Thyroid gland (tissue), 4 donors: Measurements from ENCODE around the gene KRAS. TPM values are rescaled to one million over a fixed set of nuclear protein-coding genes. Genes with fewer than 3 reads are reported as not detected.

Experiments
- DNase-seq, 2 donors: peaks; one replicate each; pipeline ENCODE4 v3.0.0-alpha.2; 2019
- H3K27ac ChIP-seq, 3 donors: fragments of 200-600 bp; sonication (generic); 1 replicate in 2 of 3; 2 replicates in 1 of 3; pipeline ENCODE4 v1.5.1; 2016 to 2019; ENCODE audit warnings: mild to moderate bottlenecking in 1 of 3, moderate library complexity in 1 of 3
- H3K27me3 ChIP-seq: fragments of 200-600 bp; sonication (generic); one replicate; pipeline ENCODE4 v1.5.1; 2019
- H3K36me3 ChIP-seq, 2 donors: fragments of 200-600 bp; sonication (generic); one replicate each; pipeline ENCODE4 v1.5.1; 2016 to 2019
- H3K4me1 ChIP-seq, 2 donors: fragments of 200-600 bp; sonication (generic); one replicate each; pipeline ENCODE4 v1.5.1; 2017 to 2019
- H3K4me3 ChIP-seq, 3 donors: fragments of 200-600 bp; sonication (generic); replicated peaks in 1 of 3; 1 replicate in 2 of 3; 2 replicates in 1 of 3; pipeline ENCODE4 v1.5.1; 2016; ENCODE audit warnings: mild to moderate bottlenecking in 1 of 3
- H3K9me3 ChIP-seq: fragments of 200-600 bp; sonication (generic); one replicate; pipeline ENCODE4 v1.5.1; 2017
- POLR2A ChIP-seq, 2 donors: fragments of 450-650 bp; IDR thresholded peaks; one replicate each; pipeline ENCODE4 v1.6.1; 2017; ENCODE audit warnings: antibody characterized with exemption in 2 of 2, mild to moderate bottlenecking in 2 of 2, moderate library complexity in 1 of 2
- WGBS, 2 donors: methylation state at CpG; one replicate each; pipeline ENCODE4 v1.1.5; 2017; 5-methylcytosine and 5-hydroxymethylcytosine counted together
- intact Hi-C: fragments of 100-400 bp; cut with DNase I; formaldehyde crosslinking; loops from one replicate; pipeline ENCODE4 v1.15.1; 2023
- total RNA-seq, 4 donors: library from RNA; depleted of rRNA; stranded (reverse); fragments of >200 nt; gene quantifications; one replicate each; pipeline ENCODE4 v1.2.3, GENCODE V29; 2016
- TF ChIP-seq, protein P1 (sequence below), 6 experiments: fragments of 200-600 bp in 3 of 6; fragments of 450-650 bp in 3 of 6; sonication (generic) in 3 of 6; IDR thresholded peaks; one replicate each; pipeline ENCODE4 v1.5.1; 2016 to 2019; ENCODE audit warnings: antibody characterized with exemption in 6 of 6, mild to moderate bottlenecking in 2 of 6, inconsistent platforms in 1 of 6, moderate library complexity in 1 of 6

Gene KRAS
- total RNA-seq, 4 donors from 2014 or later = 17.3 to 25.7 (median 22.3) TPM

GRCh38 chr12:25287610-25288009, 36.9 kb upstream of the KRAS start:
- Histone ChIP-seq H3K4me3 (no peak overlapping the region), H3K27ac (no peak overlapping the region)
- 88 to 93% methylated on average over 2 of the region's 2 CpGs for WGBS, 2 donors

GRCh38 chr12:25286837-25287236, 36.1 kb upstream of the KRAS start:
- Histone ChIP-seq H3K9me3 (no peaks in the 10 kb centered on the region), H3K27me3 (no peaks in the 10 kb centered on the region), H3K4me1 (no peaks in the 10 kb centered on the region), H3K4me3 (no peak overlapping the region), H3K36me3 (no peaks in the 10 kb centered on the region), H3K27ac (no peak overlapping the region)
- no peak for DNase-seq
- no peak for TF ChIP-seq POLR2A (IDR thresholded peaks at IDR 0.05)
- TF ChIP-seq, protein P1, sequence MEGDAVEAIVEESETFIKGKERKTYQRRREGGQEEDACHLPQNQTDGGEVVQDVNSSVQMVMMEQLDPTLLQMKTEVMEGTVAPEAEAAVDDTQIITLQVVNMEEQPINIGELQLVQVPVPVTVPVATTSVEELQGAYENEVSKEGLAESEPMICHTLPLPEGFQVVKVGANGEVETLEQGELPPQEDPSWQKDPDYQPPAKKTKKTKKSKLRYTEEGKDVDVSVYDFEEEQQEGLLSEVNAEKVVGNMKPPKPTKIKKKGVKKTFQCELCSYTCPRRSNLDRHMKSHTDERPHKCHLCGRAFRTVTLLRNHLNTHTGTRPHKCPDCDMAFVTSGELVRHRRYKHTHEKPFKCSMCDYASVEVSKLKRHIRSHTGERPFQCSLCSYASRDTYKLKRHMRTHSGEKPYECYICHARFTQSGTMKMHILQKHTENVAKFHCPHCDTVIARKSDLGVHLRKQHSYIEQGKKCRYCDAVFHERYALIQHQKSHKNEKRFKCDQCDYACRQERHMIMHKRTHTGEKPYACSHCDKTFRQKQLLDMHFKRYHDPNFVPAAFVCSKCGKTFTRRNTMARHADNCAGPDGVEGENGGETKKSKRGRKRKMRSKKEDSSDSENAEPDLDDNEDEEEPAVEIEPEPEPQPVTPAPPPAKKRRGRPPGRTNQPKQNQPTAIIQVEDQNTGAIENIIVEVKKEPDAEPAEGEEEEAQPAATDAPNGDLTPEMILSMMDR (IDR thresholded peaks at IDR 0.05) = no peak
- intact Hi-C loops = no loop called here

More at GRCh38 chr12:25287610-25288009, 36.9 kb upstream of the KRAS start:
- TF ChIP-seq POLR2A (IDR thresholded peaks at IDR 0.05) = no peak
- TF ChIP-seq, protein P1 (IDR thresholded peaks at IDR 0.05) = no peak
- Histone ChIP-seq H3K9me3 (no peaks in the 10 kb centered on the region), H3K36me3 (no peaks in the 10 kb centered on the region), H3K27me3 (no peaks in the 10 kb centered on the region), H3K4me1 (no peaks in the 10 kb centered on the region)
- no peak for DNase-seq
- intact Hi-C loops = no loop called here

GRCh38 chr12:25284024-25284423, 33.3 kb upstream of the KRAS start:
- no peak for DNase-seq
- no peaks in the 10 kb centered on the region for H3K4me1 ChIP-seq
- H3K9me3 ChIP-seq = no peaks in the 10 kb centered on the region
- 96 to 98% methylated on average over 4 of the region's 4 CpGs for WGBS, 2 donors
- H3K4me3 ChIP-seq = no peak overlapping the region
- intact Hi-C loops = no loop called here
- TF ChIP-seq, protein P1 (IDR thresholded peaks at IDR 0.05) = no peak
- TF ChIP-seq POLR2A (IDR thresholded peaks at IDR 0.05) = no peak
- no peaks in the 10 kb centered on the region for H3K27me3 ChIP-seq
- no peak overlapping the region for H3K27ac ChIP-seq
- H3K36me3 ChIP-seq = no peaks in the 10 kb centered on the region

DNA sequence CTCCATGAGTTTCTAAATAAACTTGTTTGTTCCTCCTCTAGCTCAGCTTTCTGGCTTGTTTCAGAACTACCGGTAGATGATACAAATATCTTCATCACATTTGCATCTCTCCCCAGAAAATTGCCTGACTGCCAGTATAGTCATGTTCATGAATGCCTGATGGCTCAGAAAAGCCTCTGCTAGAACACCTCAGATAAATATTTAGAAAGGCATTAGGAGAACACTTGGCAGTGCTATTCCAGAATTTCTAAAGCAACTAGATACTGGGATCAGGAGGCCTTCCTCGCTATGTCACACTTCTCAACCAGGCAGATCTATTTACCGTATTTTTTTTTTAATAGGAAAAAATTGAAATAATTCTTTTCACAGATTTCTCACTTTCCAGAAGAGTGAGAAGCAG, 32.3 kb upstream of the KRAS start:
- Histone ChIP-seq H3K36me3 (no peaks in the 10 kb centered on the region), H3K4me3 (no peak overlapping the region), H3K27me3 (no peaks in the 10 kb centered on the region), H3K4me1 (no peaks in the 10 kb centered on the region), H3K27ac (no peak overlapping the region), H3K9me3 (no peaks in the 10 kb centered on the region)
- 83 to 86% methylated on average over 3 of the region's 3 CpGs for WGBS, 2 donors
- DNase-seq = no peak
- intact Hi-C loops = no loop called here
- TF ChIP-seq, protein P1 (IDR thresholded peaks at IDR 0.05) = no peak
- TF ChIP-seq POLR2A (IDR thresholded peaks at IDR 0.05) = no peak

- no peaks in the 10 kb centered on the region for H3K9me3 ChIP-seq
- TF ChIP-seq, protein P1 (IDR thresholded peaks at IDR 0.05) = no peak
- TF ChIP-seq POLR2A (IDR thresholded peaks at IDR 0.05) = no peak
- no peaks in the 10 kb centered on the region for H3K36me3 ChIP-seq
- intact Hi-C loops = no loop called here
- H3K27ac ChIP-seq = no peak overlapping the region
- peaks cover 4 to 10% of the 10 kb centered on the region in 2 donors for H3K4me1 ChIP-seq
- no peak for DNase-seq
- no peak overlapping the region for H3K4me3 ChIP-seq
- H3K27me3 ChIP-seq = no peaks in the 10 kb centered on the region
Measured at GRCh38 chr12:25280082-25280481, 29.4 kb upstream of the KRAS start.
